IMR-90 (cell line): ENCODE data around the gene ST6GALNAC5.

Source experiments
- CTCF ChIP-seq: conservative IDR thresholded peaks from 2 replicates; pipeline ENCODE4 v1.5.1; 2012; ENCODE audit warnings: mild to moderate bottlenecking, low read depth, low read length, improper control_type of control experiment
- MXI1 ChIP-seq: IDR thresholded peaks from 2 replicates; pipeline ENCODE4 v1.6.1; 2012; ENCODE audit warnings: low read depth, mild to moderate bottlenecking, low read length, moderate library complexity, borderline replicate concordance

- TF ChIP-seq MXI1 (no peak), CTCF (no peak)
Measured at GRCh38 chr1:76872944-76873343, 5.7 kb downstream of the ST6GALNAC5 start.
